Stimulated activated CD8-positive, alpha-beta memory T cell treated with anti-CD3 and anti-CD28 coated beads, Interleukin-7, amount 100 ng/mL, for 1 hour (primary cell): ENCODE data around the gene PCSK4.
"Not testable (repeated sequence)": the region's sequence is repeated elsewhere in the genome, so short reads cannot be mapped to it uniquely, and the experiment has no call there.

Experiments
- DNase-seq, 2 donors: peaks; one replicate each; pipeline ENCODE4 v3.0.0-alpha.2; 2020; ENCODE audit warnings: low read depth in 2 of 2

Gene PCSK4

DNA sequence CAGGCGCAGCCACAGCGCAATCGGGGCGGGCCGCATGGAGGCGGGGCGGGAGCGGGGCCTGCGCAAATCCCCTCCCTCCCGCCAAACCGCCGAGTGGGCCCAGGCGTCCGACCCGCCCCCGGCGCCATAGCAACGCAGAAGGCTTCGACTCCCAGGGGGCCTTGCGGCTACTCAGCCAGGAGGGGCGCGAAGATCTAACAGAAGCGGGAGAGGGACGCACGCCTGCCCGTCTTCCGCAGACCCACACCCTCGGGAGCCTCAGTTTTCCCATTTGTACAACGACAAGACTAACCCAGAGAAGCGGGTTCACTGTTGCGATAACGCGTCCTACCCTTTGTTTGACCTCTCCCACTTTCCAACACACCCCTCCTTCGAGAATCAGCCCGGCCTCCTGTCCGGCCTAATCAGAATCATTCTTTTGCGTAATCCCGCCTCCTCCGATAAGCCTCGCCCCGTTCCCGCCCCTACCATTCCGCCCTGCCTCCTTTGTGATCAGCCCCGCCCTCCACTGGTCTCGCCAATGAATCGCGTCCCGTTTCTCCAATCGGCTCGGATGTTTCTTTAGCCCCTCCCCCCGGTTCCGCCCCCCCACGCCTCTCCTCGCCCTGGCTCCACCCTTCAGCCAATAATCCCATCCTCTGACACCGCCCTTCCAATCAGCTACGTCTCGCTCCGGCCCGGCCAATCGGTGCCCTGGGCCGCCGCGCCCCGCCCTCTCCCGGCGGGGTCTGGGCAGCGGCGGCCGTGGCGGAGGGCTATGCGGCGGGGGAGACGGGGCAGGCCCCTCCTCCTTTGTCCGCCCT lies at the start of gene PCSK4:
TSS of gene PCSK4 (minus strand) at position 40 of the 803 bp plus-strand sequence. CDS start at position 36, 4 bp downstream.
- DNase-seq: peak; percentile 94 to 98

DNA sequence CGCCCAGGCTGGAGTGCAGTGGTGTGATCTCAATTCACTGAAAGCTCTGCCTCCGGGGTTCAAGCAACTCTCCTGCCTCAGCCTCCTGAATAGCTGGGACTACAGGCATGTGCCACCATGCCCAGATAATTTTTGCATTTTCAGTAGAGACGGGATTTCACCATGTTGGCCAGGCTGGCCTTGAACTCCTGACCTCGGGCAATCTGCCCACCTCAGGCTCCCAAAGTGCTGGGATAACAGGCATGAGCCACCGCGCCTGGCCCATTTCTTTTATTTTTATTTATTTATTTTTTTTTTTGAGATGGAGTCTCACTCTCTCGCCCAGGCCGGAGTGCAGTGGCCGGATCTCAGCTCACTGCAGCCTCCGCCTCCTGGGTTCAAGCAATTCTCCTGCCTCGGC lies 49.6 kb upstream of the PCSK4 start:
- not testable (repeated sequence) for DNase-seq

DNA sequence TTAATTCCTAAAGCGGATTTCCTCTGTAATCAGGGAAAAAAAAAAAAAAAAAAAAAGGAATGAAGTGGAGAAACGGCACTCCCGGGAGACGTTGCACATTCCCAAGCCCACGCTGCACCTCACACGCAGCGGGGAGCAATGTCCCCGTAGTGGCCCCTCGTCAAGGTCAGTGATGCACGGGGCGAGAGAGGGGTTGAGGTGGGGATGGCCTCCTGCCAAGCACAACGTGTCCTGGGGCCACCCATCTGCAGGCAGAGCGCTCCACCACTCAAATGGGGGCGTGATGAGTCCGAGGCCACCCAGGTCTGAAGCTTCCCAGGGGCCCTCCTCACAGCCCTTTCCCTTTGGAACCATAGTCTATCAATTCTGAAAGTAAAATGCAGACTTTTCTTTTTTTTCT lies 48.8 kb upstream of the PCSK4 start:
- no peak for DNase-seq

DNA sequence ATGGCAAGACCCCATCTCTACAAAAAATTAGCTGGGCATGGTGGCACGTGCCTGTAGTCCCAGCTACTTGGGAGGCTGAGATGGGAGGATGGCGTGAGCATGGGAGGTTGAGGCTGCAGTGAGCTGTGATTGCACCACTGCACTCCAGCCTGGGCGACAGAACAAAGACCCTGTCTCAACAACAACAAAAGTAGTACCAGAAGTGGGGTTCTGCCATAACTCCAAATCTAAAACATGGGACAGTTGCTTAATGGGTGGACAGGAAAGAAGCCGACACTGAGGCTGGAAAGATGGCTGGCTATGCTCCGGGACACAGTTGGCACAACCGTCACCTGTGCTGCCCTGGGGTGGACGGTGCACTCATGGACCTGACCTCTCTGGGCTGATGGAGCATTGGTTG lies 45.5 kb upstream of the PCSK4 start:
- not testable (repeated sequence) for DNase-seq

DNA sequence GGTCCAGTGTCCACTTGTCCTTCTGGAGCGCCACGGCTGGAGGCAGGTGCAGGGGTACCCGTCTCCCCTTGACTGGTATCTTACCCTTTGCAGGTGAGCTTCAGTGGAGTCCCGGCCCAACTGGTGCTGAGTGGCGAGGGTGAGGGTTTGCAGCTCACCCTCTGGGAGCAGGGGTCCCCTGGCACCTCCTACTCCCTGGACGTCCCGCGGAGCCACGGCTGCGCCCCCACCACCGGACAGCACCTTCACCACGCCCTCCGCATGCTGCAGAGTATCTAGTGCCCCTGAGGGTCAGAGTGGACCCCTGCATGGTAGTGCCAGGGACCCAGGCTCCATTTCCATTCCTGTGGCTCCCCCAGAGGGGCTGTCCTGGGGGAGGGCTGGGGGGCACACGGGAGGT lies 44.8 kb upstream of the PCSK4 start:
- no peak for DNase-seq

DNA sequence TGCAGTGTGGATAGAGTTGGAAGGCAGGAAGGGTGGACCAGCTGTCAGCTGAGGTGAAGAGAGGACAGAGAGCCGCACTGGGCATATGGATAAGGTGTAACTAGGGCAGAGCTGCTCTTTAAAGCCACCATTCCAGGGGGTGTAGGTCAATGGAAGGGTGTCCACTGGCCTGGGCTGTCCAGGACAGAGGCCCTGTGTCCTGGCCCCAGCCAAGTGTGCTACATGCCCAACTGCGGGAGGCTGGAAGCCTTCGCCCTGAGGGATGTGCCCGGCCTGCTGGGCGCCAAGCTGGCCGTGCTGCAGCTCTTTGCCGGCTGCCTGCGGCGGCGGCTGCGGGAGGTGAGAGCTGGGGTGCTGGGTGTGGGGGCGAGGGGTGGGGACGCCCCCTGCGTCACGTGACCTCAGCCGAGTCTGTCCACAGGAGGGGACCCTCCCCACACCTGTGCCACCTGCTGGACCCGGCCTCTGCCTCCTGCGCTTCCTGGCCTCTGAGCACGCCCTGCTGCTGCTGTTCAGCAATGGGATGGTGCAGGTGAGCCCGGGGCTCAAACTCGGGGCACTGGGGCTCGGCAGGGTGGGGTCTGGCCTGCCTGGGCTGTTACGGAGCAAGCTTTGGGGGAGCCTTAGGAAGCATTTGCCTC lies 43.5 kb upstream of the PCSK4 start:
- no peak for DNase-seq

DNA sequence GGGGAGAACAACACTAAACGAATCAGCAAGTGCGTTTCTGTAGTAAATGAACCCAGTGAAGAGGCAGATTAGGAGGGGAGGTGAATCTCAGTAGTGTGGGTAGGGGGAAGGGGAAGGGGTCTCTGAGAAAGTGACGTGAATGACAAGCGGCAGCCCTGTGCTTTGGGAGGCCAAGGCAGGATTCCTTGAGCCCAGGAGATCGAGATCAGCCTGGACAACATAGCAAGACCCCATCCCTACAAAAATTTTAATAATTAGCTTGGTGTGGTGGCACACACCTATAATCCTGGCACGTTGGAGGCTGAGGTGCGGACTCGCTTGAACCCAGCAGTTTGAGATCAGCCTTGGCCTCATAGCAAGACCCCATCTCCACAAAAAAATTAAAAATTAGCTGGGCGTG lies 41.9 kb upstream of the PCSK4 start:
- no peak for DNase-seq

DNA sequence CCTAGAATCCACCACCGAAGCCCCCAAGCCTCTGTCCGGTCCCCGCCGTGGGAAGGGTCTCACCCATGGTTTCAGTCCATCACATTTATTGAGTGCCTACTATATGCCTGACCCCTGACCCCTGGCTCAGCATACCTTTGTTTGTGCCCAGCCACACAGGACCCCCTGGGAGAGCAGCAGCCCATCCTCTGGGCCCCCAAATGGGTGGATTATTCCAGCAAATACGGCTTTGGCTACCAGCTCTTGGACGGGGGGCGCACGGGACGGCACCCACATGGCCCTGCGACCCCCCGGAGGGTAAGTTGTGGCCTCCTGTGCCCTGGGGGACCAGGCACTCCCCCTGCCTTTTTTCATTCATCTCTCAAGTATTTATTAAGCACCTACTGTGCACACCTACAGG lies 41.4 kb upstream of the PCSK4 start:
- DNase-seq: no peak

DNA sequence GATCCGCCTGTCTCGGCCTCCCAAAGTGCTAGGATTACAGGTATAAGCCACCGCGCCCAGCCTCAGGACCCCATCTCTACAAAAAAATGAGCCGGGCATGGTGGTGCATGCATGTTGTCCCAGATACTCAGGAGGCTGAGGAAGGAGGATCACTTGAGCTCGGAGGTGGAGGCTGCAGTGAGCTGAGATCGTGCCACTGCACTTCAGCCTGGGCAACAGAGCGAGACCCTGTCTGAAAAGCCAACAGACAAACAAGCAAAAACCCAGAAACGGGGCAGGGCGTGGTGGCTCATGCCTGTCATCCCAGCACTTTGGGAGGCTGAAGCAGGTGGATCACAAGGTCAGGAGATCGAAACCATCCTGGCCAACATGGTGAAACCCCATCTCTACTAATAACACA lies 40.7 kb upstream of the PCSK4 start:
- not testable (repeated sequence) for DNase-seq

DNA sequence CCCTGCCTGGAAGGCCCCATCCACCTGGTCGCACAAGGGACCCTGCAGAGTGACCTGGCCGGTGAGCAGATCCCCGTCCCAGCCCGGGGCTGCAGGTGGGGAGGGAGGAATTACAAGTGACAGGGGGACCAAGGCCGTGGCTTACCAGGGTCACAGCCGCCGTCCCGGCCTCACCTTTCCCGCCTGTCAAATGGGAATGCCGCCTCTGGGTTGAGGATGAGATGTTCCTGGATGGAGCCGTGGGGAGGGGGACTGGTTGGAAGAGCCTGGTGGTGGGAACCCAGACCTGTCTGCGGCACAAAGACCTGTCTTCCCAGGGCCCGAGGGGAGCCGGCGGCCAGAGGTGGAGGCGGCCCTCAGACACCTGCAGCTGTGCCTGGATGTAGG lies 39.3 kb upstream of the PCSK4 start:
- no peak for DNase-seq

DNA sequence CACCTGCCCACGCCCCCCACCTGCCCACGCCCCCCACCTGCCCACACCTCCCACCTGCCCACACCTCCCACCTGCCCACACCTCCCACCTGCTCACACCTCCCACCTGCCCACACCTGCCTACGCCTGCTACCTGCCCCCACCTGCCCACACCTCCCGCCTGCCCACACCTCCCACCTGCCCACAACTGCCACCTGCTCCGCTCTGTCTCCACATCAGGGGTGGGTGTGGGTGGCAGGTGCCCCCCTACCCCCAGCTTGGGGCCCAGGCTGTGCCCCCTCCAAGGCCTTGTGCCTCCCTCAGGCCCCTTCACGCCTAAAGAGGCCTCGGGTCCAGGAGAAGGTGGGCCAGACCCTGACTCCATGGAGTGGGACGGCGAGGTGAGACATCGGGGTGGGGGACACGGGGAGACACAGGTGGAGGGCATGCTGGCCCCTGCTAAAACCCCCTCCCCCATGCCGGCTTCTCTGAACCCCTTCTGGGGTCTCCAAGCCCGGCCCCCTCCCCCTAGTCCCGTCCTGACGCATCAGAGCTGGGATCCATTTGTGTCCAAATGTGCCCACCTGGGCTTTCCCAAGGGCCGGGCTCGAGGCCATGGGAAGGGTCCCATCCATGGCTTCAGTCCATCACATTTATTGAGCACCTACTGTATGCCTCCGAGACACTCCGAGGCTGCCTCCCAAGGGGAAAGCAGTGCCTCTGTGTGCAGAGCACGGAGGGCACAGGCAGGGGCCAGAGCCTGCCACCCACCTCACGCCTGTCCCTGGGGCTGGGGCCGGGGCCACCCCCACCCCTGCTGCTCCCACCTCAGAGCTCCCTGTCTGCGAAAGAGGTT lies 38.7 kb upstream of the PCSK4 start:
- DNase-seq: no peak

DNA sequence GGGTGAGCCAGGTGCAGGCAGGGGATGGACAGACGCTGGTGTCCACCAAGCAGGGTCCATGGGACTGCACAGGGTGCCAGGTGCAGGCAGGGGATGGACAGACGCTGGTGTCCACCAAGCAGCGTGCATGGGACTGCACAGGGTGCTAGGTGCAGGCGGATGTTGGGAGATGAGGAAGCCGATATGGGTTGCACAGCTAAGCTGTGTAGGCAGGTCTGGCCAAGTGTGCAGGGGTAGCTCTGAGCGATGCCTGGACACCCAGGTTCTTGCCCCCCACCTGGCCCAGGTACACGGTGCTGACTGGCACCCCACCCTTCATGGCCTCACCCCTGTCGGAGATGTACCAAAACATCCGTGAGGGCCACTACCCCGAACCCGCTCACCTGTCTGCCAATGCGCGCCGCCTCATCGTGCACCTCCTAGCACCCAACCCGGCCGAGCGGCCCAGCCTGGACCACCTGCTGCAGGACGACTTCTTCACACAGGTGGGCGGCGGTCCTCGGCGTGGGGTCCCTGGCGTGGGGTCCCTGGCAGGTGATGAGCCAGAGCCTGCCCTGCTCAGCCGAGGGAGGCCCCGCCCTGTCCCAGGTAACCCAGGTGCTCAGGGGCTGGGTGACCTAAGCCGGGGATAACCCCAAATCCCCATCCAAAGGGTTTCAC lies 37.6 kb upstream of the PCSK4 start:
- DNase-seq: no peak

DNA sequence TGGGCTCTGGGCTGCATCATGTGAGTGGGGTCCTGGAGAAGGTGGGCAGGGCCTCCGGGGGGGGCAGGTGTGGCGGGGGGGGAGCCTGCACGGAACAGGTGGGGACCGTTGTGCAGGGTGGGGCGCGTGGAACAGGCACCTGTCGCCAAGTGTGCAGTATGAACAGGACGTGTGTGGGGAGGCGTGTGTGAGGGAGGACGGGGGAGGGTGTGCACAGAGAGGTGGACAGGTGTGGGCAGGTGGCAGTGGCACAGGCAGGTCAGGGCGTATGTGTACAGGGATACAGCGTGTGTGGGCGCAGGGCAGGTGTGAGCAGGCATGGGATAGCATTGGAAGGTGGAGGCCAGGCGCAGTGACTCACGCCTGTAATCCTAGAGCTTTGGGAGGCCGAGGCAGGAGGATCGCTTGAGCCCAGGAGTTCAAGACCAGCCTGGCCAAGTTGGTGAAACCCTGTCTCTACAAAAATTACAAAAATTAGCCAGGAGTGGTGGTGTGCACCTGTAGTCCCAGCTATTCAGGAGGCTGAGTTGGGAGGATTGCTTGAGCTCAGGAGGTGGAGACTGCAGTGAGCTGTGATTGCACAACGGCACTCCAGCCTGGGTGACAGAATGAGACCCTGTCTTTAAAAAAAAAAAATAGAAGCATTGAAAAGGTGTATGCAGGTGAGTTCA lies 37.0 kb upstream of the PCSK4 start:
- DNase-seq: no peak

DNA sequence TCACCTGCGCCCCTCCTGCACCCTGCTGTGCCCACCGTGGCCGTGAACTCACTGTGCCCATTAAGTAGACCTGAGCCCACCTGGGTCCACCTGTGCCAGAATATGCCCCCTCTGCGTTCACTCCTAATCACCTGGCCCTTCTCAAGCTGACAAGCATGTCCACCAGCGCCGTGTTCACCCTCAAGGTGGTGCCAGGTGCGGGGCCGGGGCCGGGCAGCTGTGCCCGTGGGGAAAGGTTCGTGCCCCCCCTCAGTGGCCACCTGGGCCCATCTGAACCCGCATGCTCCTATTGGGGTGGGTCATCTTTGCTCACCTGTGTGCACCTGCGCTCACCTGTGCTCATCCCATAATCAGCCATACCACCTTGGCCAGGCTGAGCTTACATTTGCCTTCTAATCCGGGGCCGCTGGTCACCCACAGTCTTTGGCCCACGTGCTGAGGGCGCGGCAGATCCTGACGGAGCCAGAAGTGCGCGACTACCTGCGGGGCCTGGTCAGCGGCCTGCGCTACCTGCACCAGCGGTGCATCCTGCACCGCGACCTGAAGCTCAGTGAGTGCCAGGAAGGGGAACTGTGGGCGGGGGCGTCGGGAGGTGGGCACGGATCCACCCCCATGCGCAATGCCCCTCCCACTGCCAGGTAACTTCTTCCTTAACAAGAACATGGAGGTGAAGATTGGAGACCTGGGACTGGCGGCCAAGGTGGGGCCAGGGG lies 36.1 kb upstream of the PCSK4 start:
- DNase-seq: no peak

DNA sequence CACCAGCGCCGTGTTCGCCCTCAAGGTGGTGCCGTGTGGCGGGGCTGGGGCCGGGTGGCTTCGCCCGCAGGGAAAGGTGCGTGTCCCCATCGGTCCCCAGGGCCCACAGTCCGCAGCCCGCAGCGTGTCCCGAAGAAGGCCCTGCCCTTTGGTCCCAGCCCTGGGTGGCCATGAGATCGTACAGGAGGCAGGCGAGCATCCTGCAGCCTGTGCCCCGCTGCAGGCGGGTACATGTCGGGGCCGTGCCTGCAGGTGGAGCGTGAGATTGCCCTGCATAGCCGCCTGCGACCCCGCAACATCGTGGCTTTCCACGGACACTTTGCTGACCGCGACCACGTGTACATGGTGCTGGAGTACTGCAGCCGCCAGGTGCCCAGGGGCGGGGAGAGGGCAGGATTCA lies 35.2 kb upstream of the PCSK4 start:
- DNase-seq: no peak

DNA sequence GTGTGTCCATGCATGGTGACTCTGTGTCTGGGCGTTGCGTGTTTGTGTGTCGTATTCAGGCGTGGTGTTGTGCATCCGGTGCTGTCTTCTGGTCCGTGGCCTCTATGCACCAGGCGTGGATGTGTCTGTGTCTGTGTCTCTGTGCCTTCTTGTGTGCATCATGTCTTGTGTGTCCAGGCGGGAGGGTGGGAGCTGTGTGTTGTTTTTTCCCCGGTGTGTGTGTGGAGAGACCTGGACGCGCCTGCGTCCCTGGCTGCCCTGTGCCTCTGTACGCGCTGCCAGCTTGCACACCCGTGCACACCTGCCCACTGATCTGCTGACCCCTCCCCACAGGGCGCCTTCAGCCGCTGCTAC lies 34.8 kb upstream of the PCSK4 start:
- DNase-seq: no peak

DNA sequence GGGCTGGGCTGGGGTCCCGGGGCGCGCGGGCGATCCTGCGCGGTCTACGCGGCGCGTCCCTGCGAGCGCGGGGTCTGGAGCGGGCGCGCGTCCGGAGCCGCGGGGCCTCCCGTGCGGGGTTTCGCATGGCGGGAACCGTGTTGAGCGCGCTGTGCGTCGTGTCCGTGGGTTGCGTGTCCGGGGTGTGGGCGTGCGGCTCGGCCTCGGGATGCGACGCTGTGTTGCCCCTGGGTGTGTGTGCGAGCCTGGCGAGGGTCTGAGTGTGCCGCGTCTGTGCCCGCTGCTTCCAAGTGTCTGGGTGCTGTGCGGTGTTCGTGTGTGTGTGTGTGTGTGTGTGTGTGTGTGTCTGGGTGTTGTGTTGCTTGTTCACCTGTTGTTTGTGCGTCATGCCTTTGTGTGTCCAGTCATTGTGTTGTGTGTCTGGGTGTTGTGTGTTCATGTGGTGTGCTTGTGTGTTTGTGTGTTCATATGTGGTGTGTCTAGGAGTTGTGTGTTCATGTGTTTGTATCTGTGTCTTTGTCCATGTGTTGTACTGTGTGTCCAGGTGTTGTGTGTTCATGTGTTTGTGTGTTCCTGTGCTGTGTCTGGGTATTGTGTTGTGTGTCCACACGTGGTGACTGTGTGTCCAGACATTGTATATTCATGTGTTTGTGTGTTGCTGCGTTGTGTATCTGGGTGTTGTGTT lies 34.3 kb upstream of the PCSK4 start:
- DNase-seq: no peak

DNA sequence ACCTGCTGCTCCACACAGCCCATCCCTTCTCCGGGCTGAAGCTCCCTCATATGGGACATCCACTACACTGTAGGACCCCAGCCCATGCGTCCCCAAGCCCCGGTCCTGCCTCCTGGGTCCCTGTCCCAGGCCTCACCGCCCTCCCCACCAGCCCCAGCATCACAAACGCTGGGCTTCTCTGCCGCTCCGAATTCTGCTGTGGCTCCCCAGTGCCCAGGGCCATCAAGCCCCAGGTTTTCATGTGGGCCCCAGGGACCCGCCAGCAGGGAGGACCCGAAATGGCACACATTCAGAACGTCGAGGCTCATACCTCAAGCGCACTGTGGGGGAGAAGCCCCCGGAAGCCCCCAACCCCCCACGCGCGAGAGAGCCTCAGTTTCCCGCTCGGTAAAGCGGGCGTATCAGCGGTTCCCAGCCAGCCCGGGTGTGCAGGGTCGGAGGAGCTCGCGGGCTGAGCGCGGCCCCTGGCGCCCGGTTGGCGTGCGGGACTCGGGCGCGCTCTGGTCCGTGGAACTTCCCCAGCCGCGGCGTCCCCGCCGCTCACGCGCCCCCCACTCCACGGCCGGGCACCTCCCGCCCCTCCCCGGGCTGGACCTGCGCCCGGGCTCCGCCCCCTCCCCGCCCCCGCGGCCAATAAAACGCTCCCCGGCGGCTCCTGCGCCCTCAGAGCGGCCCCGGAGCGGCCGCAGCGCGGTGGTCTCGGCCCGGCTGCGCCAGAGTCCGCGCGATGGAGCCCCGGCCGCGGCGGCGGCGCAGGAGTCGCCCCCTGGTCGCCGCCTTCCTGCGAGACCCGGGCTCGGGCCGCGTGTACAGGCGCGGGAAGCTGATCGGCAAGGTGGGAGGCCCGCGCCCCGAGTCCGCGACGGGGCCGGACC lies 33.5 kb upstream of the PCSK4 start, which contains the start of gene PLK5:
TSS of gene PLK5 (plus strand) at position 666 of the 875 bp plus-strand sequence. CDS start 2,920 bp downstream, outside the sequence.
- DNase-seq: no peak

DNA sequence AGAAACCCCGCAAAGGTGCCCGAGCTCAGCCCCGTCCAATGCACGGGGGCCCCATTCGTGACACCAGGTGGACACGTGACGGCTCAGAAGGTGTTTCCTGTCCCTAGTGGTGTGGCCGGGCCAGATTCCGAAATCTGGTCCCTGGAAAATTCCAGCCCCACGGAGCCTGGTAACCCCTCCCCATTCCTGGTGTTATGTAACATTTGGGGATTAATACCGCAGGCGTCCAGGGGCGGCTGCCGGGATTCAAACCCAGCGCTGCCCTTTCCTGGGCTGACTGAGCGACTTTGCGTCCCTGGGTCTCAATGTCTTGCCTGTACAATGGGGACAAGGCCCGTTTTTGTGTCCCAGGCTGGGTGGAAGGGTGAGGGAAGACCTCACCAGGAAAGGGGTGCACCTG lies 32.7 kb upstream of the PCSK4 start:
- DNase-seq: no peak
